Stimulated activated CD4-positive, alpha-beta T cell treated with anti-CD3 and anti-CD28 coated beads, TNF-alpha, amount 100 ng/mL, for 1 hour (primary cell): ENCODE measurements around the gene DNAH8.

Source experiments
- DNase-seq, 3 donors: peaks; one replicate each; pipeline ENCODE4 v3.0.0-alpha.2; 2020; ENCODE audit warnings: low read depth in 3 of 3, low spot score in 1 of 3

DNAH8 gene, protein sequence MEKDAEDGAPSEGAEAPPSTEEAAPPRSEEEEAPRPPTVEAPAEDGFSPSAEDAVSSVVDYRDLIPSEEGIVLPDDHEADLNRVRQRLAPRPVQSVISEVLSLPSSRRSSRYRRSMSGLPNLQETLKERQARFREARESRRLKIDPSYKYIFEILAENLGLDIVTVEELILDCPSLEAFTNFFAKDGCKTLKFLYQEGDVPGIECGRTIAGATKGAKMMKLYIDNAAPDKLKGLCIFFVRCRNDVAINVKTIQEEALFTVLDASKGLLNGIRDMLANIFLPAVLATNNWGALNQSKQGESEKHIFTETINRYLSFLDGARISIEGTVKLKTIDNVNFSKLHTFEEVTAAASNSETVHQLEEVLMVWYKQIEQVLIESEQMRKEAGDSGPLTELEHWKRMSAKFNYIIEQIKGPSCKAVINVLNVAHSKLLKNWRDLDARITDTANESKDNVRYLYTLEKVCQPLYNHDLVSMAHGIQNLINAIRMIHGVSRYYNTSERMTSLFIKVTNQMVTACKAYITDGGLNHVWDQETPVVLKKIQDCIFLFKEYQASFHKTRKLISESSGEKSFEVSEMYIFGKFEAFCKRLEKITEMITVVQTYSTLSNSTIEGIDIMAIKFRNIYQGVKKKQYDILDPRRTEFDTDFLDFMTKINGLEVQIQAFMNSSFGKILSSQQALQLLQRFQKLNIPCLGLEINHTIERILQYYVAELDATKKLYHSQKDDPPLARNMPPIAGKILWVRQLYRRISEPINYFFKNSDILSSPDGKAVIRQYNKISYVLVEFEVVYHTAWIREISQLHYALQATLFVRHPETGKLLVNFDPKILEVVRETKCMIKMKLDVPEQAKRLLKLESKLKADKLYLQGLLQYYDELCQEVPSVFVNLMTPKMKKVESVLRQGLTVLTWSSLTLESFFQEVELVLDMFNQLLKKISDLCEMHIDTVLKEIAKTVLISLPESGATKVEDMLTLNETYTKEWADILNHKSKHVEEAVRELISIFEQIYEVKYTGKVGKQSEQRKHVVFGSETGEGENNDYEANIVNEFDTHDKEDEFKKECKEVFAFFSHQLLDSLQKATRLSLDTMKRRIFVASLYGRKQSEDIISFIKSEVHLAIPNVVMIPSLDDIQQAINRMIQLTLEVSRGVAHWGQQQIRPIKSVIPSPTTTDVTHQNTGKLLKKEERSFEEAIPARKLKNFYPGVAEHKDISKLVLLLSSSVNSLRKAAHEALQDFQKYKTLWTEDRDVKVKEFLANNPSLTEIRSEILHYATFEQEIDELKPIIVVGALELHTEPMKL (N-terminal part only)

GRCh38 chr6:38715016-38715689, at the start of gene DNAH8:
Gene DNAH8, plus strand, starts transcription at chr6:38715311. Its CDS starts 7,499 bp downstream, at chr6:38722810.
- DNase-seq, result no peak

- no peak for DNase-seq
Observed at GRCh38 chr6:38671885-38672467, 43.1 kb upstream of the DNAH8 start.

- DNase-seq, result no peak
Observed at GRCh38 chr6:38673397-38674165, 41.5 kb upstream of the DNAH8 start.

DNA sequence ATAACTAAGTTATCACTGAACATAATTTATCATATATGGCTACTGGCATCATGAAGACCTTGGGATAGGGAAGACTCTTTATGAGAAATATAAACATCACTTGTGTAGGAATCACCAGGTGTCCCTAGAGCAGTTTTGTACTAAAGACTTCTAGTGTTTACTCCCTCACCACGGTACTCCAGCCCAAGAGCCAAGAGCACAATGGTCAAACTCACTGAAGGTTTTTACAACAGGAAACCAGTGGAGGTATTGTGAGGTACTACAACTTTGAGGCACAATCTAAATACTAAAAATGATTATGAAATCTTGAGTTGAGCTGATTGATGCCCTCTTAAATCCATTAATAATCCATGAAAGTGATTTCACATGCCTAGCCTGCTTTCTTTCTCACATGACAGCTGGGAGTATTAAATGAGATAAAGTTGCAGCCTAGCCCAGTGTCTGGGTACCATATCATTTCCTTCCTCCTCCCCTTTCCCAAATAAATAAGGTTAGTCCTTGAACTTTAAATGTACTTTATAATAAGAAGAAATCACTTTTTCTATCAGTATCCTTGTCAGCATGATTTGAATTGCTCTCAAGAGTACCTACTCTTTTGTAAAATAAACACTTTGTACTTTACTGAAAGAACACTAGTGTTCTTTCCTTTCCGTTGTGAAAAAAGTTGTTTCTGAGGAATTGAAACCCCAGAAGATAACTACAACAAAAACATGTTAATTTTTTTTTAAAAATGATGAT, 38.7 kb upstream of the DNAH8 start:
- DNase-seq, result no peak

DNA sequence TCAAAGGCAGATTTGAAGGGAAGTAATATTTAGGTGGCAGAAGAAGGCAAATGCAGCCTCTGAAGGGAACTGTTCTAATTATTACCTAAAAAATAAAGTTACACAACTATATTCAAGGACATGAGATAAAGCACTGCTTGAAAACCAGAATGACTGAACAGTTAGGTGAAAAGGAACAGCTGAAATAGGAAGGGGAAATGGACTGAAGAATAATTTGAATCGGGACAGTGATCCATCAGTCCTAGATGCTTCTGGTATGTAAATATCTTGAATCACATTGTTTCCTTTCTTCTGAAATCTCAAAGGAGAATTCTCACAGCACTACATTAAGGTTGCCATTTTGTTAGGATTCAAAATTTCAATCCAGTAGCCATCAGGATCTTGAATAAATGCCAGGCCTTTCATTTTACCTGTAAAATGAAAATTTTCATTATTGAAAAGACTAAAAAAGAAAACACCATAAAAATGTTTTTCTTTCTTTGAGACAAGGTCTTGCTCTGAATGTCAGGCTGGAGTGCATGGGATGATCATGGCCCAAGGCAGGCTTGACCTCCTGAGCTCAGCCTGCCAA, 38.1 kb upstream of the DNAH8 start:
- DNase-seq, result no peak

GRCh38 chr6:38678178-38678760, 36.8 kb upstream of the DNAH8 start:
- no peak for DNase-seq

- no peak for DNase-seq
Observed at GRCh38 chr6:38679668-38680067, 35.4 kb upstream of the DNAH8 start.

DNA sequence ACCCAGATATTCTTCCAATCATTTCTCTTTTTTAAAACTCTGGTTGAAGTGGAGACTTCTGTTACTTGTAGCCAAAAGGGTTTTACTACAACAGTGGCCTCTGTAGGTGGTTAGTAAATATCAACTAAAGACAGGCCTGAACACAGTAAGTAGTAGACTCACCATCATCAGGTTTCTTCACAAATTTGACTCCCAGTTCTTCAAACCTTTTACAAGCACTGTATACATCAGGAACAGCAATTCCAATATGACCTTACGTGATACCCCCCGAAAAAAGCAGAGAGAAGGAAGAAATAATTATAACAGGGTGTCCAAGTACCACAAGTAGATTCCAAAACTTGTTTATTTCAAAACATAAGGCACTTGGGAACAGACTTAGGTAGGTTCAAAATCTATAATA, 33.3 kb upstream of the DNAH8 start:
- DNase-seq, result no peak

GRCh38 chr6:38684237-38684636, 30.9 kb upstream of the DNAH8 start:
- DNase-seq, result no peak

- no peak for DNase-seq
Observed at GRCh38 chr6:38684904-38685303, 30.2 kb upstream of the DNAH8 start.

DNA sequence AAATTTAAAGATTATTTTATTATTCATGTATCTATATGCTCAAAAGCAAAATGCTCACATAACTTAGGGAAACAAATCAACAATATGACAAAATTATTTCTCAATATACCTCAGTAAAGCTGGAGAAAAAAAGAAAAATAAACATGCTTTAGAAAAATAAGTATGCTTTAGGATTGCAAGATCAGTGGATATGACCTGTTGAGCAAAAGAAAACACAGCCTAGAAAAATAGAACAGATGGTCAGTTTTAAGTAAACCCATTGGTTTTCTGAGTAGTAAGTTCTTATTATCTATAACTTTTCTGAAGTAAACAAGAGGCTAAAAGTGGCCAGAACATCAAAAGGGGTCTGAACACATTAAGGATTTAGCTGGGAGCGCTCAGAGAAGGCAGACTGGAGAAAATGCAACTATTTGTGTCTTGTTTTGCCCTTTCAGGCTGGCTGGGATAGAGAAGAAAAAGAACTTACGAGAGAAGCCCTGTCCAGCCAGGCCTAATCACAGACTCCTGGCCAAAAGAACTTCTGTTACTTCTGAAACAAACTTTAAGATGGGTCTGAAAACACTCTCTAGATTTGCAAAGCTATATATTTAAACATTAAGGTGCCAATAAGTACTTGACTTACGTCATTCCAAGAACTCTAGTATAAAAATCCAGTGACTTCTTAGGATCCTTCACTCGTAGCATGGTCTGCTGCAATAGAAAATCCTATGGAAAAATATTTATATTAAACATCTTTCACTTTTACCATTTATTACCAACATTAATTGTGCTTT, 28.7 kb upstream of the DNAH8 start:
- no peak for DNase-seq

DNA sequence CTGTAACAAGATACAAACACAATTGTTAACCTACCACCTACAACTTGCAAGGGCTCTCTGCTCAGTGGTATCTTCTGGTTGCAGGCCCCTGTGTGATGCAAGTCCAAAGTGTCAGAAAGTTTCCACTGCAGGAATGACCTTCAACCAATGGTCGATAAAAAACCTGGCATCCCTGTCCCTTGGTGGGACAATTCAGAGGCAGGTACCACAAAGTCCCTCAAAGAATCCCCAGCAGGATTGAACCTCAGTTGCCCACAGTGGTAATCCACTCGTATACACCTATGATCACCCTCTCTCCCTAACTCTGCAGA, 28.1 kb upstream of the DNAH8 start:
- DNase-seq, result no peak

DNA sequence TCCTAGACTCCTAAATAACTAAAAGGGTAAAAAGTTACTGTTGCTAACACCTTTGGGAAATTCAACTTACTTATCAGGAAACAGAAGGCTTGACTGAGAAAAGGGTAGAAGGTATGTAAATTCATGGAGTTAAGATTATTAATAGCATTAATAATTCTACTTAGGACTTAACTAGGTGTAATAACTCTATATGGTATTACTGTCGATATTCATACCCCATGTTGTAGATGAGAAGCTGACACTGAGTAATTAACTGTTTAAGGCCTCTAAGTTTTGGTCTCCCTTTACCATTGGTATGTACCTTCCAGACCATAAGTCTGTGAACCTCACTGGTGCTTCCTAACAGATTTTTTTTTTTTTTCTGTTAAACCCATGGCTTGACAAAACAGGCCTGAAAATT, 27.6 kb upstream of the DNAH8 start:
- no peak for DNase-seq

DNA sequence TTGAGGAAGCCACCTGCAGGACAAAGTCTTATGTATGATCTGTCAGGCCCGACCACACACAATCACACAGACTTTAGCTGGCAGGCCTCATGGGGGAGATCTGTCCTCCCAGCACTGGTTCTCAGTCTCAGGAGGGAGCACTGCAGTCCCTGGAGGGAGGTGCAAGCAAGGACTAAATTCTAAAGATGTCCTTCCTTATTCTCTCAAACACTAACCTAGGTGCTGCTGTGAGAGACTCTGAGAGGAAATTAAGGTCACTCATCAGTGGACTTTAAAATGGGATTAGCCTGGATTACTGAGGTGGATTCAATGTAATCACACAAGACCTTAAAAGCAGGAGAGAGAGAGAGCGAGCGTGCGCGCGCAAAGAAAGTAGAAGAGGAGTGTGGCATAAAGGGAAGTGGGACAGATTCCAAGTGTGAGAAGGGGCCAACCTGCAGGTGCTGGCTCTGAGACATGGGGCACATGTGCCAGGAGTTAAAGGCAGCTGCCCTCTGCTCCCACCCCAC, 26.5 kb upstream of the DNAH8 start:
- DNase-seq, result no peak

- DNase-seq, result no peak
Observed at GRCh38 chr6:38695227-38695900, 19.7 kb upstream of the DNAH8 start.

- no peak for DNase-seq
Observed at GRCh38 chr6:38695933-38696332, 19.2 kb upstream of the DNAH8 start.

GRCh38 chr6:38696345-38696744, 18.8 kb upstream of the DNAH8 start:
- DNase-seq, result no peak
